NCI-H2227 treated with DMSO at 0.1 percent for 48 hours (cell line): Measurements from ENCODE around the gene PIK3R5.

Experiments used
- DNase-seq: peaks from one replicate; lab custom pipeline; 2025; lab: John Stamatoyannopoulos, UW

The PIK3R5 gene

GRCh38 chr17:8879410-8879809 lies 86.1 kb downstream of the PIK3R5 start:
- DNase-seq: no peak

GRCh38 chr17:8877984-8878383 lies 87.5 kb downstream of the PIK3R5 start:
- DNase-seq: no peak

- no peak for DNase-seq
Observed at GRCh38 chr17:8875957-8876356, 89.5 kb downstream of the PIK3R5 start.

GRCh38 chr17:8875436-8875835 lies 90.1 kb downstream of the PIK3R5 start:
- DNase-seq: no peak

GRCh38 chr17:8873801-8874715 lies 91.4 kb downstream of the PIK3R5 start:
- no peak for DNase-seq

- no peak for DNase-seq
Observed at GRCh38 chr17:8872705-8873435, 92.6 kb downstream of the PIK3R5 start.

- no peak for DNase-seq
Observed at GRCh38 chr17:8872036-8872704, 93.3 kb downstream of the PIK3R5 start.

GRCh38 chr17:8871081-8871581 lies 94.4 kb downstream of the PIK3R5 start:
- no peak for DNase-seq

GRCh38 chr17:8870406-8871040 lies 95.0 kb downstream of the PIK3R5 start:
- DNase-seq: no peak

GRCh38 chr17:8869114-8869815 lies 96.2 kb downstream of the PIK3R5 start:
- no peak for DNase-seq

- no peak for DNase-seq
Observed at GRCh38 chr17:8868529-8868951, 97.0 kb downstream of the PIK3R5 start.

- DNase-seq: no peak
Observed at GRCh38 chr17:8868092-8868491, 97.4 kb downstream of the PIK3R5 start.

GRCh38 chr17:8867361-8867981 lies 98.0 kb downstream of the PIK3R5 start, which contains the start of gene PIK3R6:
TSS of gene PIK3R6 (minus strand) at chr17:8867674. CDS start at chr17:8849794, 17,880 bp downstream.
- DNase-seq: no peak

- no peak for DNase-seq
Observed at GRCh38 chr17:8865811-8866210, 99.7 kb downstream of the PIK3R5 start.

GRCh38 chr17:8865385-8865784 lies 100.1 kb downstream of the PIK3R5 start:
- no peak for DNase-seq

- DNase-seq: no peak
Observed at GRCh38 chr17:8862213-8863056, 103.1 kb downstream of the PIK3R5 start.

- no peak for DNase-seq
Observed at GRCh38 chr17:8861495-8862181, 103.9 kb downstream of the PIK3R5 start.

- no peak for DNase-seq
Observed at GRCh38 chr17:8859804-8860430, 105.6 kb downstream of the PIK3R5 start.
